Smooth muscle cell (in vitro differentiated cells): ENCODE data around the gene SFT2D1. TPM values are rescaled to one million over a fixed set of nuclear protein-coding genes. Genes with fewer than 3 reads are reported as not detected.

Experiments used
- DNase-seq: peaks from one replicate; lab custom pipeline; 2025; ENCODE audit not compliant: unreplicated experiment; lab: John Stamatoyannopoulos, UW
- H2AFZ ChIP-seq: fragments of 200-600 bp; sonication (generic); 2 replicates; pipeline ENCODE4 v1.6.0; 2016; ENCODE audit warnings: antibody characterized with exemption, low read depth, mild to moderate bottlenecking
- H3F3A ChIP-seq: fragments of 200-600 bp; sonication (generic); 2 replicates; pipeline ENCODE4 v1.6.0; 2017; ENCODE audit warnings: antibody characterized with exemption, low read depth
- H3K27ac ChIP-seq: fragments of 200-600 bp; sonication (generic); 2 replicates; pipeline ENCODE4 v1.5.1; 2016; ENCODE audit warnings: low read depth, mild to moderate bottlenecking
- H3K27me3 ChIP-seq: fragments of 200-600 bp; sonication (generic); 2 replicates; pipeline ENCODE4 v1.6.1; 2016; ENCODE audit warnings: low read depth, mild to moderate bottlenecking
- H3K36me3 ChIP-seq: fragments of 200-600 bp; sonication (generic); 2 replicates; pipeline ENCODE4 v1.5.1; 2016; ENCODE audit warnings: low read depth
- H3K4me1 ChIP-seq: fragments of 200-600 bp; sonication (generic); 2 replicates; pipeline ENCODE4 v1.5.1; 2016; ENCODE audit warnings: low read depth
- H3K4me2 ChIP-seq: fragments of 200-600 bp; sonication (generic); 2 replicates; pipeline ENCODE4 v1.6.0; 2016; ENCODE audit warnings: mild to moderate bottlenecking
- H3K4me3 ChIP-seq: fragments of 200-600 bp; sonication (generic); 2 replicates; pipeline ENCODE4 v1.5.1; 2016; ENCODE audit warnings: mild to moderate bottlenecking
- H3K79me2 ChIP-seq: fragments of 200-600 bp; sonication (generic); 2 replicates; pipeline ENCODE4 v1.6.0; 2016; ENCODE audit warnings: low read depth, mild to moderate bottlenecking
- H3K9ac ChIP-seq: fragments of 200-600 bp; sonication (generic); 2 replicates; pipeline ENCODE4 v1.6.0; 2016; ENCODE audit warnings: low read depth
- H3K9me3 ChIP-seq: fragments of 200-600 bp; sonication (generic); replicated peaks from 2 replicates; pipeline ENCODE4 v1.5.1; 2016; ENCODE audit warnings: low read depth
- H4K20me1 ChIP-seq: fragments of 200-600 bp; sonication (generic); 2 replicates; pipeline ENCODE4 v1.6.0; 2016; ENCODE audit warnings: low read depth
- WGBS: methylation state at CpG from one replicate; pipeline ENCODE4 v1.1.7; 2016; ENCODE audit warnings: low lambda C conversion rate; 5-methylcytosine and 5-hydroxymethylcytosine counted together
- polyA plus RNA-seq: library from polyadenylated mRNA; unstranded; fragments of >200 nt; fragmentation: Nextera tagmentation; extraction: Ambion mirVana; gene quantifications from 2 replicates; pipeline ENCODE4 v1.2.1, GENCODE V29; 2016
- total RNA-seq: library from RNA; depleted of rRNA; stranded (reverse); fragments of >200 nt; gene quantifications from 2 replicates; pipeline ENCODE4 v1.2.3, GENCODE V29; 2014
- TF ChIP-seq, protein P1 (sequence below): fragments of 200-600 bp; sonication (generic); IDR thresholded peaks from 2 replicates; pipeline ENCODE4 v1.5.1; 2017; ENCODE audit warnings: borderline replicate concordance, mild to moderate bottlenecking, antibody characterized with exemption; ENCODE audit not compliant: insufficient read depth, poor library complexity, severe bottlenecking

SFT2D1 gene
- total and polyA plus RNA-seq, 2 experiments from 2014 or later, result 50.3 to 82.3 TPM

DNA sequence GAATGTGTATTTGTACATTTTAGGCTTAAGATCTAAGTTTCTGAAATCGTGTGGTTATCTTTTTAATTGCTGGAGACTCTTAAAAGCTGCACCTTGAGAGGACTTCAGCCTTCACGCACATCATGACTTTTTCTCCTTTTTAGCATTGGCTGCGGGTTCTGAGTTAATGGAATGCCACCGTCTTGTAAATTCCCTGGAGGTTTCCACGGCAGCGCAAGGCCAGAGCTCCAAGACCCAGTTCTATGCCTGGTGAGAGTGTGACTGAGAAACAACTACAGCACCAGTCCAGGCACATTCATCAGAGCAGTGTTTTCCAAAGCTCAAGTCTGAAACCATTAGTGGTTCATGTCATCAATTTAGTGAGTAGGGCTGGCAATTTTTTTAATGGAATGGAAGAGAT, 57.1 kb downstream of the SFT2D1 start:
- Histone ChIP-seq H3K27me3 (peaks cover 19% of the 10 kb centered on the region), H3K9me3 (no peaks in the 10 kb centered on the region), H3K79me2 (no peaks in the 10 kb centered on the region), H2AFZ (no peak overlapping the region), H3K36me3 (no peaks in the 10 kb centered on the region), H3K9ac (no peak overlapping the region), H3K4me2 (no peak overlapping the region), H3K4me3 (no peak overlapping the region), H3K27ac (no peak overlapping the region), H4K20me1 (no peaks in the 10 kb centered on the region), H3K4me1 (no peaks in the 10 kb centered on the region), H3F3A (no peaks in the 10 kb centered on the region)
- TF ChIP-seq, protein P1, sequence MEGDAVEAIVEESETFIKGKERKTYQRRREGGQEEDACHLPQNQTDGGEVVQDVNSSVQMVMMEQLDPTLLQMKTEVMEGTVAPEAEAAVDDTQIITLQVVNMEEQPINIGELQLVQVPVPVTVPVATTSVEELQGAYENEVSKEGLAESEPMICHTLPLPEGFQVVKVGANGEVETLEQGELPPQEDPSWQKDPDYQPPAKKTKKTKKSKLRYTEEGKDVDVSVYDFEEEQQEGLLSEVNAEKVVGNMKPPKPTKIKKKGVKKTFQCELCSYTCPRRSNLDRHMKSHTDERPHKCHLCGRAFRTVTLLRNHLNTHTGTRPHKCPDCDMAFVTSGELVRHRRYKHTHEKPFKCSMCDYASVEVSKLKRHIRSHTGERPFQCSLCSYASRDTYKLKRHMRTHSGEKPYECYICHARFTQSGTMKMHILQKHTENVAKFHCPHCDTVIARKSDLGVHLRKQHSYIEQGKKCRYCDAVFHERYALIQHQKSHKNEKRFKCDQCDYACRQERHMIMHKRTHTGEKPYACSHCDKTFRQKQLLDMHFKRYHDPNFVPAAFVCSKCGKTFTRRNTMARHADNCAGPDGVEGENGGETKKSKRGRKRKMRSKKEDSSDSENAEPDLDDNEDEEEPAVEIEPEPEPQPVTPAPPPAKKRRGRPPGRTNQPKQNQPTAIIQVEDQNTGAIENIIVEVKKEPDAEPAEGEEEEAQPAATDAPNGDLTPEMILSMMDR, result no peak
- WGBS, result 51% methylated on average over 6 of the region's 6 CpGs
- DNase-seq, result no peak

- Histone ChIP-seq H3K79me2 (no peaks in the 10 kb centered on the region), H3F3A (no peaks in the 10 kb centered on the region), H4K20me1 (no peaks in the 10 kb centered on the region), H2AFZ (no peak overlapping the region), H3K9me3 (no peaks in the 10 kb centered on the region), H3K4me2 (no peak overlapping the region), H3K27ac (no peak overlapping the region), H3K27me3 (peaks cover 19% of the 10 kb centered on the region), H3K9ac (no peak overlapping the region), H3K4me3 (no peak overlapping the region), H3K36me3 (no peaks in the 10 kb centered on the region), H3K4me1 (no peaks in the 10 kb centered on the region)
- whole genome bisulfite sequencing, result 92% methylated on average over 6 of the region's 6 CpGs
- TF ChIP-seq, protein P1, result no peak
- no peak for DNase-seq
These were observed 57.7 kb downstream of the SFT2D1 start for GRCh38 chr6:166284640-166285039.

DNA sequence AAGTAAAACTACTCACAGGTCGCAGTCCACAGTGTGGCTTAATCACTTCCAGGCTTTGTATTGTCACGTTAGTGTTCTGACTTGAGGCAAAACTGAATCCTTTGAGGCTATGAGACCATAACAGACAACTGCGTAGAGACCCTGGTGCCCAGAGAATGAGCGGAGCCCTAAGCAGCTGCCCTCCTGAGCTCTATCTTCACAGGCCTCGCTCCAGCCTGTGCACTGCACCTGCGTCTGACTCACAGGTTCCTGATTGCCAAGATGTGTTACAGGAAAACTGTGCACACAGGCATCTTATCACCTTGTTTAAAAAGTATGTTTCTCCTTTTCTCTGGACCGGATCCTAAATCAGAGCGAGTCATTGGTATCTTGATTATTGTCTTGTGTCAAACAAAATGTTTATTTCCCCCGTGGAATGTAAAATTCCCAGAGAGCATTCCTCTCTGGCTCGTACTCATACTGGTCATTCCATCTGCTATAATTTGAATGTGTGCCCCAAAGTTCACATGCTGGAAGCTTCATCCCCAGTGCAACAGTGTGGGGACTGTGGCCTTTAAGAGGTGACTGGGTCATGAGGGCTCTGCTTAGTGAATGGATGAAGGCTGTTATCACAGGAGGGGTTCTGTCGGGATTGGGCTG, 59.8 kb downstream of the SFT2D1 start:
- Histone ChIP-seq H2AFZ (no peak overlapping the region), H3F3A (no peaks in the 10 kb centered on the region), H3K9me3 (no peaks in the 10 kb centered on the region), H4K20me1 (no peaks in the 10 kb centered on the region), H3K4me1 (no peaks in the 10 kb centered on the region), H3K79me2 (no peaks in the 10 kb centered on the region), H3K4me3 (no peak overlapping the region), H3K27me3 (peaks cover 22% of the 10 kb centered on the region), H3K36me3 (no peaks in the 10 kb centered on the region), H3K27ac (no peak overlapping the region), H3K9ac (no peak overlapping the region), H3K4me2 (no peak overlapping the region)
- TF ChIP-seq, protein P1, result no peak
- DNase-seq, result no peak
- WGBS, result 87% methylated on average over 11 of the region's 11 CpGs

- Histone ChIP-seq H3K79me2 (no peaks in the 10 kb centered on the region), H3K27ac (no peak overlapping the region), H2AFZ (no peak overlapping the region), H4K20me1 (no peaks in the 10 kb centered on the region), H3K4me1 (no peaks in the 10 kb centered on the region), H3K27me3 (peaks cover 22% of the 10 kb centered on the region), H3F3A (no peaks in the 10 kb centered on the region), H3K9me3 (no peaks in the 10 kb centered on the region), H3K9ac (no peak overlapping the region), H3K4me2 (no peak overlapping the region), H3K36me3 (no peaks in the 10 kb centered on the region), H3K4me3 (no peak overlapping the region)
- TF ChIP-seq, protein P1, result no peak
- no peak for DNase-seq
- 93% methylated on average over 9 of the region's 9 CpGs for WGBS
These were observed 61.2 kb downstream of the SFT2D1 start for GRCh38 chr6:166281104-166281503.
